GM23338 (cell line): Measurements from ENCODE around the gene C16orf86. TPM values are rescaled to one million over a fixed set of nuclear protein-coding genes. Genes with fewer than 3 reads are reported as not detected.

Experiments used
- ATAC-seq: fragments of 200-7000 bp; cut with Tn5 transposase; 3 replicates; pipeline ENCODE4 v1.9.1; 2020
- DNase-seq: peaks from one replicate; pipeline ENCODE4 v3.0.0-alpha.2; 2015; ENCODE audit warnings: low spot score
- H2AFZ ChIP-seq: fragments of 200-600 bp; sonication (generic); 2 replicates; pipeline ENCODE4 v1.8.0; 2016; ENCODE audit warnings: antibody characterized with exemption, mild to moderate bottlenecking, moderate library complexity
- H3F3A ChIP-seq: fragments of 200-600 bp; sonication (generic); replicated peaks from 2 replicates; pipeline ENCODE4 v1.8.0; 2017; ENCODE audit warnings: antibody characterized with exemption, mixed run types, low read depth
- H3K27ac ChIP-seq: fragments of 200-600 bp; sonication (generic); 2 replicates; pipeline ENCODE4 v1.6.1; 2016; ENCODE audit warnings: low read depth
- H3K27me3 ChIP-seq: fragments of 200-600 bp; sonication (generic); 2 replicates; pipeline ENCODE4 v1.8.0; 2016; ENCODE audit warnings: mild to moderate bottlenecking, mixed run types, moderate library complexity; ENCODE audit not compliant: insufficient read depth
- H3K36me3 ChIP-seq: fragments of 200-600 bp; sonication (generic); 2 replicates; pipeline ENCODE4 v1.8.0; 2016; ENCODE audit warnings: mild to moderate bottlenecking; ENCODE audit not compliant: insufficient read depth
- H3K4me1 ChIP-seq: fragments of 200-600 bp; sonication (generic); 2 replicates; pipeline ENCODE4 v1.8.0; 2016; ENCODE audit warnings: mild to moderate bottlenecking, moderate library complexity; ENCODE audit not compliant: insufficient read depth
- H3K4me2 ChIP-seq: fragments of 200-600 bp; sonication (generic); 2 replicates; pipeline ENCODE4 v1.7.1; 2017; ENCODE audit warnings: mixed run types
- H3K4me3 ChIP-seq: fragments of 200-600 bp; sonication (generic); 2 replicates; pipeline ENCODE4 v1.6.1; 2016; ENCODE audit warnings: mixed run types
- H3K79me2 ChIP-seq: fragments of 200-600 bp; sonication (generic); replicated peaks from 2 replicates; pipeline ENCODE4 v1.8.0; 2017; ENCODE audit warnings: mild to moderate bottlenecking; ENCODE audit not compliant: insufficient read depth
- H3K9me2 ChIP-seq: fragments of 200-600 bp; sonication (generic); 2 replicates; pipeline ENCODE4 v1.8.0; 2017; ENCODE audit not compliant: insufficient read depth
- H4K20me1 ChIP-seq: fragments of 200-600 bp; sonication (generic); replicated peaks from 2 replicates; pipeline ENCODE4 v1.8.0; 2017; ENCODE audit warnings: mild to moderate bottlenecking; ENCODE audit not compliant: insufficient read depth
- H3K27ac Mint-ChIP-seq: 2 replicates; pipeline ENCODE4 v1.8.0; 2020; ENCODE audit warnings: inconsistent platforms, mild to moderate bottlenecking, moderate library complexity, mixed read lengths
- H3K27me3 Mint-ChIP-seq: 3 replicates; pipeline ENCODE4 v1.8.0; 2022; ENCODE audit warnings: low read depth, mild to moderate bottlenecking, moderate library complexity, mixed read lengths, inconsistent platforms; ENCODE audit not compliant: insufficient read depth, poor library complexity
- H3K36me3 Mint-ChIP-seq: 3 replicates; pipeline ENCODE4 v1.8.0; 2021; ENCODE audit warnings: low read depth, mild to moderate bottlenecking, inconsistent platforms, moderate library complexity, mixed read lengths
- H3K4me1 Mint-ChIP-seq: 3 replicates; pipeline ENCODE4 v1.8.0; 2020; ENCODE audit warnings: mild to moderate bottlenecking, inconsistent platforms, mixed read lengths
- H3K4me3 Mint-ChIP-seq: 3 replicates; pipeline ENCODE4 v1.8.0; 2021; ENCODE audit warnings: moderate library complexity, mild to moderate bottlenecking, inconsistent platforms, mixed read lengths
- H3K9me3 Mint-ChIP-seq: 3 replicates; pipeline ENCODE4 v1.8.0; 2020; ENCODE audit warnings: moderate library complexity, mild to moderate bottlenecking, inconsistent platforms, mixed read lengths
- CREB1 ChIP-seq: fragments of 250-450 bp; sonication (Bioruptor Pico); IDR thresholded peaks from 2 replicates; pipeline ENCODE4 v1.5.0; 2020; ENCODE audit warnings: low read depth, mild to moderate bottlenecking, moderate library complexity
- EZH2 ChIP-seq: fragments of 200-600 bp; sonication (generic); IDR thresholded peaks from one replicate; pipeline ENCODE4 v1.8.0; 2017; ENCODE audit warnings: antibody characterized with exemption, mild to moderate bottlenecking, low read depth; ENCODE audit not compliant: unreplicated experiment
- EZH2phosphoT487 ChIP-seq: fragments of 200-600 bp; sonication (generic); IDR thresholded peaks from one replicate; pipeline ENCODE4 v1.8.1; 2018; ENCODE audit warnings: antibody characterized with exemption; ENCODE audit not compliant: unreplicated experiment
- JUNB ChIP-seq: IDR thresholded peaks from one replicate; pipeline ENCODE4 v1.6.1; 2016; ENCODE audit warnings: antibody characterized with exemption; ENCODE audit not compliant: unreplicated experiment
- NANOG ChIP-seq: IDR thresholded peaks from 2 replicates; pipeline ENCODE4 v1.6.1; 2016; ENCODE audit warnings: antibody characterized with exemption, borderline replicate concordance
- POLR2AphosphoS5 ChIP-seq: IDR thresholded peaks from 2 replicates; pipeline ENCODE4 v1.6.1; 2016; ENCODE audit warnings: antibody characterized with exemption, low read depth
- STAT1 ChIP-seq: IDR thresholded peaks from one replicate; pipeline ENCODE4 v1.6.1; 2016; ENCODE audit warnings: antibody characterized with exemption; ENCODE audit not compliant: unreplicated experiment
- ZNF114 ChIP-seq: fragments of 250-450 bp; sonication (Bioruptor Pico); IDR thresholded peaks from 2 replicates; pipeline ENCODE4 v1.5.0; 2020; ENCODE audit warnings: mild to moderate bottlenecking, moderate library complexity
- ZNF331 ChIP-seq: fragments of 250-450 bp; sonication (Bioruptor Pico); IDR thresholded peaks from 2 replicates; pipeline ENCODE4 v1.5.0; 2020; ENCODE audit warnings: low read depth, mild to moderate bottlenecking, moderate library complexity
- polyA plus RNA-seq: library from polyadenylated mRNA; unstranded; fragments of >200 nt; fragmentation: Nextera tagmentation; extraction: Ambion mirVana; gene quantifications from 2 replicates; pipeline ENCODE4 v1.2.1, GENCODE V29; 2016
- total RNA-seq: library from RNA; depleted of rRNA; stranded (reverse); fragments of >200 nt; shearing (Covaris generic); gene quantifications from 2 replicates; pipeline ENCODE4 v1.2.3, GENCODE V29; 2014
- TF ChIP-seq, protein P1 (sequence below), 2 experiments: fragments of 200-600 bp in 1 of 2; sonication (generic) in 1 of 2; conservative IDR thresholded peaks; 2 replicates each; pipeline versions ENCODE4 v1.5.1 to v1.6.1; 2016 to 2017; ENCODE audit warnings: antibody characterized with exemption in 2 of 2, low read depth in 2 of 2, mild to moderate bottlenecking in 2 of 2, moderate library complexity in 1 of 2
- TF ChIP-seq, protein P2 (sequence below): IDR thresholded peaks from one replicate; pipeline ENCODE4 v1.6.1; 2018; ENCODE audit warnings: antibody characterized with exemption; ENCODE audit not compliant: unreplicated experiment
- TF ChIP-seq, protein P3 (sequence below): IDR thresholded peaks from 2 replicates; pipeline ENCODE4 v1.6.1; 2016; ENCODE audit warnings: antibody characterized with exemption
- TF ChIP-seq, protein P4 (sequence below): fragments of 250-450 bp; sonication (Bioruptor Pico); IDR thresholded peaks from 2 replicates; pipeline ENCODE4 v1.5.0; 2020; ENCODE audit warnings: mild to moderate bottlenecking, moderate library complexity

The C16orf86 gene
- total and polyA plus RNA-seq, 2 experiments from 2014 or later: 0.87 to 1.1 TPM

DNA sequence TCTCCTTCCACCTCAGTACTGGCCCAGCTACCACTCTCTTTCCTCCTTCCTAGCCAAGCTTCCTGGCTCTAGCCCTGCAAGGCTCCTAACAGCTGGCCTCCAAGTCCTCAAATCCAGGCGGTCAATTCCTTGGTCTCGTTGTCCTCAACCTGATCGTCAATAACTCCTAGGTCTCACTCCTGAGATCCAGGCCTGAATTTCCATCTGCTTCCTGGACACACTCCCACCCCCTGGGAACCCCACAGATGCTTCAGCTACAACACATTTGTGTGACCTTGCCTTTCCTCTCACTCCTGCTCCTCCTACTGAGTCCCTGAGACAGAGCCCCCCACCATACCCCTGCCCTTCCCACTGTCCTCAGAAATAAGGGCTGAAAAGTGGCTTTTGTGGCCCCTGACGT lies 2.4 kb upstream of the C16orf86 start:
- TF ChIP-seq JUNB (no peak), POLR2AphosphoS5 (no peak), STAT1 (no peak), EZH2phosphoT487 (no peak), NANOG (no peak), ZNF331 (no peak), ZNF114 (CRISPR knock-in tag) (no peak), EZH2 (no peak), CREB1 (no peak)
- TF ChIP-seq, protein P1, sequence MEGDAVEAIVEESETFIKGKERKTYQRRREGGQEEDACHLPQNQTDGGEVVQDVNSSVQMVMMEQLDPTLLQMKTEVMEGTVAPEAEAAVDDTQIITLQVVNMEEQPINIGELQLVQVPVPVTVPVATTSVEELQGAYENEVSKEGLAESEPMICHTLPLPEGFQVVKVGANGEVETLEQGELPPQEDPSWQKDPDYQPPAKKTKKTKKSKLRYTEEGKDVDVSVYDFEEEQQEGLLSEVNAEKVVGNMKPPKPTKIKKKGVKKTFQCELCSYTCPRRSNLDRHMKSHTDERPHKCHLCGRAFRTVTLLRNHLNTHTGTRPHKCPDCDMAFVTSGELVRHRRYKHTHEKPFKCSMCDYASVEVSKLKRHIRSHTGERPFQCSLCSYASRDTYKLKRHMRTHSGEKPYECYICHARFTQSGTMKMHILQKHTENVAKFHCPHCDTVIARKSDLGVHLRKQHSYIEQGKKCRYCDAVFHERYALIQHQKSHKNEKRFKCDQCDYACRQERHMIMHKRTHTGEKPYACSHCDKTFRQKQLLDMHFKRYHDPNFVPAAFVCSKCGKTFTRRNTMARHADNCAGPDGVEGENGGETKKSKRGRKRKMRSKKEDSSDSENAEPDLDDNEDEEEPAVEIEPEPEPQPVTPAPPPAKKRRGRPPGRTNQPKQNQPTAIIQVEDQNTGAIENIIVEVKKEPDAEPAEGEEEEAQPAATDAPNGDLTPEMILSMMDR (conservative IDR thresholded peaks at IDR 0.05; ENCODE audit: low read depth in 2 of 2): no peak
- TF ChIP-seq, protein P2, sequence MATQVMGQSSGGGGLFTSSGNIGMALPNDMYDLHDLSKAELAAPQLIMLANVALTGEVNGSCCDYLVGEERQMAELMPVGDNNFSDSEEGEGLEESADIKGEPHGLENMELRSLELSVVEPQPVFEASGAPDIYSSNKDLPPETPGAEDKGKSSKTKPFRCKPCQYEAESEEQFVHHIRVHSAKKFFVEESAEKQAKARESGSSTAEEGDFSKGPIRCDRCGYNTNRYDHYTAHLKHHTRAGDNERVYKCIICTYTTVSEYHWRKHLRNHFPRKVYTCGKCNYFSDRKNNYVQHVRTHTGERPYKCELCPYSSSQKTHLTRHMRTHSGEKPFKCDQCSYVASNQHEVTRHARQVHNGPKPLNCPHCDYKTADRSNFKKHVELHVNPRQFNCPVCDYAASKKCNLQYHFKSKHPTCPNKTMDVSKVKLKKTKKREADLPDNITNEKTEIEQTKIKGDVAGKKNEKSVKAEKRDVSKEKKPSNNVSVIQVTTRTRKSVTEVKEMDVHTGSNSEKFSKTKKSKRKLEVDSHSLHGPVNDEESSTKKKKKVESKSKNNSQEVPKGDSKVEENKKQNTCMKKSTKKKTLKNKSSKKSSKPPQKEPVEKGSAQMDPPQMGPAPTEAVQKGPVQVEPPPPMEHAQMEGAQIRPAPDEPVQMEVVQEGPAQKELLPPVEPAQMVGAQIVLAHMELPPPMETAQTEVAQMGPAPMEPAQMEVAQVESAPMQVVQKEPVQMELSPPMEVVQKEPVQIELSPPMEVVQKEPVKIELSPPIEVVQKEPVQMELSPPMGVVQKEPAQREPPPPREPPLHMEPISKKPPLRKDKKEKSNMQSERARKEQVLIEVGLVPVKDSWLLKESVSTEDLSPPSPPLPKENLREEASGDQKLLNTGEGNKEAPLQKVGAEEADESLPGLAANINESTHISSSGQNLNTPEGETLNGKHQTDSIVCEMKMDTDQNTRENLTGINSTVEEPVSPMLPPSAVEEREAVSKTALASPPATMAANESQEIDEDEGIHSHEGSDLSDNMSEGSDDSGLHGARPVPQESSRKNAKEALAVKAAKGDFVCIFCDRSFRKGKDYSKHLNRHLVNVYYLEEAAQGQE: no peak
- TF ChIP-seq, protein P3, sequence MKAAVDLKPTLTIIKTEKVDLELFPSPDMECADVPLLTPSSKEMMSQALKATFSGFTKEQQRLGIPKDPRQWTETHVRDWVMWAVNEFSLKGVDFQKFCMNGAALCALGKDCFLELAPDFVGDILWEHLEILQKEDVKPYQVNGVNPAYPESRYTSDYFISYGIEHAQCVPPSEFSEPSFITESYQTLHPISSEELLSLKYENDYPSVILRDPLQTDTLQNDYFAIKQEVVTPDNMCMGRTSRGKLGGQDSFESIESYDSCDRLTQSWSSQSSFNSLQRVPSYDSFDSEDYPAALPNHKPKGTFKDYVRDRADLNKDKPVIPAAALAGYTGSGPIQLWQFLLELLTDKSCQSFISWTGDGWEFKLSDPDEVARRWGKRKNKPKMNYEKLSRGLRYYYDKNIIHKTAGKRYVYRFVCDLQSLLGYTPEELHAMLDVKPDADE: no peak
- TF ChIP-seq, protein P4, sequence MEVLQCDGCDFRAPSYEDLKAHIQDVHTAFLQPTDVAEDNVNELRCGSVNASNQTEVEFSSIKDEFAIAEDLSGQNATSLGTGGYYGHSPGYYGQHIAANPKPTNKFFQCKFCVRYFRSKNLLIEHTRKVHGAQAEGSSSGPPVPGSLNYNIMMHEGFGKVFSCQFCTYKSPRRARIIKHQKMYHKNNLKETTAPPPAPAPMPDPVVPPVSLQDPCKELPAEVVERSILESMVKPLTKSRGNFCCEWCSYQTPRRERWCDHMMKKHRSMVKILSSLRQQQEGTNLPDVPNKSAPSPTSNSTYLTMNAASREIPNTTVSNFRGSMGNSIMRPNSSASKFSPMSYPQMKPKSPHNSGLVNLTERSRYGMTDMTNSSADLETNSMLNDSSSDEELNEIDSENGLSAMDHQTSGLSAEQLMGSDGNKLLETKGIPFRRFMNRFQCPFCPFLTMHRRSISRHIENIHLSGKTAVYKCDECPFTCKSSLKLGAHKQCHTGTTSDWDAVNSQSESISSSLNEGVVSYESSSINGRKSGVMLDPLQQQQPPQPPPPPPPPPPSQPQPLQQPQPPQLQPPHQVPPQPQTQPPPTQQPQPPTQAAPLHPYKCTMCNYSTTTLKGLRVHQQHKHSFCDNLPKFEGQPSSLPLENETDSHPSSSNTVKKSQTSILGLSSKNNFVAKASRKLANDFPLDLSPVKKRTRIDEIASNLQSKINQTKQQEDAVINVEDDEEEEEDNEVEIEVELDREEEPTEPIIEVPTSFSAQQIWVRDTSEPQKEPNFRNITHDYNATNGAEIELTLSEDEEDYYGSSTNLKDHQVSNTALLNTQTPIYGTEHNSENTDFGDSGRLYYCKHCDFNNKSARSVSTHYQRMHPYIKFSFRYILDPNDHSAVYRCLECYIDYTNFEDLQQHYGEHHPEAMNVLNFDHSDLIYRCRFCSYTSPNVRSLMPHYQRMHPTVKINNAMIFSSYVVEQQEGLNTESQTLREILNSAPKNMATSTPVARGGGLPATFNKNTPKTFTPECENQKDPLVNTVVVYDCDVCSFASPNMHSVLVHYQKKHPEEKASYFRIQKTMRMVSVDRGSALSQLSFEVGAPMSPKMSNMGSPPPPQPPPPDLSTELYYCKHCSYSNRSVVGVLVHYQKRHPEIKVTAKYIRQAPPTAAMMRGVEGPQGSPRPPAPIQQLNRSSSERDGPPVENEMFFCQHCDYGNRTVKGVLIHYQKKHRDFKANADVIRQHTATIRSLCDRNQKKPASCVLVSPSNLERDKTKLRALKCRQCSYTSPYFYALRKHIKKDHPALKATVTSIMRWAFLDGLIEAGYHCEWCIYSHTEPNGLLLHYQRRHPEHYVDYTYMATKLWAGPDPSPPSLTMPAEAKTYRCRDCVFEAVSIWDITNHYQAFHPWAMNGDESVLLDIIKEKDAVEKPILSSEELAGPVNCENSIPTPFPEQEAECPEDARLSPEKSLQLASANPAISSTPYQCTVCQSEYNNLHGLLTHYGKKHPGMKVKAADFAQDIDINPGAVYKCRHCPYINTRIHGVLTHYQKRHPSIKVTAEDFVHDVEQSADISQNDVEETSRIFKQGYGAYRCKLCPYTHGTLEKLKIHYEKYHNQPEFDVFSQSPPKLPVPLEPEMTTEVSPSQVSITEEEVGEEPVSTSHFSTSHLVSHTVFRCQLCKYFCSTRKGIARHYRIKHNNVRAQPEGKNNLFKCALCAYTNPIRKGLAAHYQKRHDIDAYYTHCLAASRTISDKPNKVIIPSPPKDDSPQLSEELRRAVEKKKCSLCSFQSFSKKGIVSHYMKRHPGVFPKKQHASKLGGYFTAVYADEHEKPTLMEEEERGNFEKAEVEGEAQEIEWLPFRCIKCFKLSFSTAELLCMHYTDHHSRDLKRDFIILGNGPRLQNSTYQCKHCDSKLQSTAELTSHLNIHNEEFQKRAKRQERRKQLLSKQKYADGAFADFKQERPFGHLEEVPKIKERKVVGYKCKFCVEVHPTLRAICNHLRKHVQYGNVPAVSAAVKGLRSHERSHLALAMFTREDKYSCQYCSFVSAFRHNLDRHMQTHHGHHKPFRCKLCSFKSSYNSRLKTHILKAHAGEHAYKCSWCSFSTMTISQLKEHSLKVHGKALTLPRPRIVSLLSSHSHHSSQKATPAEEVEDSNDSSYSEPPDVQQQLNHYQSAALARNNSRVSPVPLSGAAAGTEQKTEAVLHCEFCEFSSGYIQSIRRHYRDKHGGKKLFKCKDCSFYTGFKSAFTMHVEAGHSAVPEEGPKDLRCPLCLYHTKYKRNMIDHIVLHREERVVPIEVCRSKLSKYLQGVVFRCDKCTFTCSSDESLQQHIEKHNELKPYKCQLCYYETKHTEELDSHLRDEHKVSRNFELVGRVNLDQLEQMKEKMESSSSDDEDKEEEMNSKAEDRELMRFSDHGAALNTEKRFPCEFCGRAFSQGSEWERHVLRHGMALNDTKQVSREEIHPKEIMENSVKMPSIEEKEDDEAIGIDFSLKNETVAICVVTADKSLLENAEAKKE (CRISPR knock-in tag): no peak
- Mint-ChIP-seq H3K9me3 (no peaks in the 10 kb centered on the region; the same call in 2 of the 3 replicates), H3K36me3 (peaks cover 3% of the 10 kb centered on the region), H3K27me3 (peaks cover 27% of the 10 kb centered on the region), H3K4me1 (peaks cover 17% of the 10 kb centered on the region), H3K27ac (no peak overlapping the region), H3K4me3 (peak overlapping the region; percentile 3; the same call in 1 of the 3 replicates)
- Histone ChIP-seq H4K20me1 (0 out of 2 replicates have a peak, but pooled peaks cover 5% of the 10 kb centered on the region), H3K4me3 (no peak overlapping the region), H3K4me2 (no peak overlapping the region), H3K27ac (no peak overlapping the region), H3K9me2 (no peaks in the 10 kb centered on the region), H3K36me3 (no peaks in the 10 kb centered on the region), H3K27me3 (peaks cover 10% of the 10 kb centered on the region), H3K4me1 (peaks cover 14% of the 10 kb centered on the region; the same call in 1 of the 2 replicates), H3F3A (peaks cover 33% of the 10 kb centered on the region), H3K79me2 (no peaks in the 10 kb centered on the region), H2AFZ (no peak overlapping the region)
- DNase-seq (no peak), ATAC-seq (no peak)
